ENCODE data around the gene SGTA. TPM values are rescaled to one million over a fixed set of nuclear protein-coding genes. Genes with fewer than 3 reads are reported as not detected.
"Not testable (repeated sequence)": the region's sequence is repeated elsewhere in the genome, so short reads cannot be mapped to it uniquely, and the experiment has no call there.

The SGTA gene
- polyA plus RNA-seq, 12 donors, result 61.4 to 104 (median 75.9) TPM; not detected in 1

DNA sequence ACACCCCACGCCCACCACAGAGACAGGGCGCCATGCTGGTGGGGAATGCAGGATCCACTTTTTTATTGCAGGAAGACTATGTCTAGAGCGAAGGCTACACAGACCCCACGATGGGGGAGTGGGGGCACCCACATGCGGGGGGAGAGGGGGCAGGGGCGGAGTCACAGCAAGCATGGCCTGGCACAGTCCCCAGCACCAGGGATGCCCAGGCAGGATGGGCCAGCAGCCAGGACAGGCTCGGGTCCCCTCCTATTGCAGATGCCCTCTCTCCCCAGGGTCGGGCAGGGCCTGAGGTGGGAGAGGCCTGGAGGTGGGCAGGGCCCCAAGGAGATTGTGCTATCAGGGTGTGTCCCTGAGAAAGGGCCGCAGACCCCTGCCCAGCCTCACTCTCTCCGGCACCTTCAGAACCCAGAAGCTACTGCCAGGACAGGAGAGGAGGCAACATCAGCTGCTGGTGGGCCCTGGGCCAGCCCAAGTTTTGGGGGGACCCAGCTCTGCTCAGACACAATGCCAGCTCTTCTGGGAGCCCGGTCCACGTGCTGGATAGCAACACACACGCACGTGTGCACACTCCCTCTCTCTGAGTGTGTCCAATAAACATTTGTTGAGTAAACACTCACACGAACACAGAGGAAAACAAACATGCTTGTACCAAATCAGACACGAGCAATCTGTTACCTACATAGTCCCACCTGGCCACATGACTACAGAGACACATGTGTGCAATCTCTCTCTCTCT lies 68.4 kb downstream of the SGTA start:
- no peak for DNase-seq

DNA sequence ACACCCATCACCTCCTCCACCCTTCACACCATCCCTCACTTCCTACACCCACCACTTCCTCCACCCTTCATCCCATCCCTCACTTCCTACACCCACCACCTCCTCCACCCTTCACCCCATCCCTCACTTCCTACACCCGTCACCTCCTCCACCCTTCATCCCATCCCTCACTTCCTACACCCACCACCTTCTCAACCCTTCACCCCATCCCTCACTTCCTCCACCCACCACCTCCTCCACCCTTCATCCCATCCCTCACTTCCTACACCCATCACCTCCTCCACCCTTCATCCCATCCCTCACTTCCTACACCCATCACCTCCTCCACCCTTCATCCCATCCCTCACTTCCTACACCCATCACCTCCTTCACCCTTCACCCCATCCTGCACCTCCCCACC lies 69.0 kb downstream of the SGTA start:
- not testable (repeated sequence) for DNase-seq

- not testable (repeated sequence) for DNase-seq
These were observed 69.9 kb downstream of the SGTA start for GRCh38 chr19:2713170-2713569.

DNA sequence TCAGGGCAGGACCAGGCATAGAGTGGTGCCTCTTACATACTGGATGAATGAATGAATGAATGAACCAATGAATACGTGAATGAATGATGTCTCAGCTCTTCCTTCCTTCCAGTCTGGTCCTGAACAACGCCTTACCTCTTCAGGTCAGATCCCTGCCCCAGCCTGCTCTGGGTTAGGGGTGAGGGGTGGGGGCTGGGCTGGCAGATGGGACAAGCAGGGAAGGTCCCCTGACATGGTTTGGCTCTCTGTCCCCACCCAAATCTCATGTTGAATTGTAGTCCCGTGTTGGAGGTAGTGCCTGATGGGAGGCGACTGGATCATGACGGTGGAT lies 71.2 kb downstream of the SGTA start:
- no peak for DNase-seq

DNA sequence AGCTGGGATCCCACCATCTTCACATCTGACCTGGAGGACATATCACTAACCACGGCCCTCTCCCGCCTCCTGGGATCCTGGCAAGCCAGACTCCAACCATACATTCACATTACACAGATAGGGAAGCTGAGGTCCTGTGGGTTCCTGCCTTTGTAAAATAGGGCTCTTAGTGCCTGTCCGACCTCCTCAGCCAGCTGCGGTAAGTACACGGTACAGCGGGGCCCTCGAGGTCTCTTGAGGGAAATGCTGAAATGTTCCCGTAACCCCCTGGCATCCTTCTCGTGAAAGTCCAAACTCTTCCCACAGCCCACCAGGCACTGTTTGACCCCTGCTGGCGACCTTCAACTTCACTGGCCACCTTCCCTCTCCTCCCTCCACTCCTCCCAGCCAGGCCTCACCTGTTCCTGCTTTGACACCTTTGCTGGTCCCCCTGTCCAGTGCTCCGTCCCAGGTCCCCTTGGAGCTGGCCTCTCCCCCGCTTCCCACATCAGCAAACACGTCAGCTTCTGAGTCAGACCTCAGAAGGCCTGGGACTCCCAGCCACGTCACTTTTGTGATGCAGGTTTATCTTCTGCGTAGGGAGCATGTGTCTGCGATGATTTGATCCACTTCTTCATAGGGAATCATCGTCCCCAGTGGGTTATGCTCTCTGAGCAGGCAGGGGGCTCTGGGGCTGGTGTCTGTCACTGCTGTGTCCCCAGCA lies 71.8 kb downstream of the SGTA start:
- DNase-seq, result no peak

GRCh38 chr19:2706251-2706650 lies 76.8 kb downstream of the SGTA start:
- DNase-seq, result no peak

Other genes starting within 250 kb of the SGTA start
- gene GNG7, start 80.6 kb downstream of the SGTA start, polyA plus RNA-seq (ENCODE audit: insufficient read length in 12 of 12), result 1 to 10 TPM in 11 of 12 donors, not detected in 1; 1.4 to 4.5 (median 2.5) TPM
- 1 to 10 TPM in 10 of 12 donors, not detected in 2; 1.1 to 5.9 (median 2.0) TPM for gene DIRAS1, start 61.9 kb downstream of the SGTA start, polyA plus RNA-seq (ENCODE audit: insufficient read length in 12 of 12)
- 10 to 100 TPM in 11 of 12 donors, not detected in 1; 12.4 to 25.5 (median 14.6) TPM for gene SLC39A3, start 43.3 kb downstream of the SGTA start, polyA plus RNA-seq (ENCODE audit: insufficient read length in 12 of 12)
- 10 to 100 TPM in 11 of 12 donors, not detected in 1; 28.9 to 48.0 (median 38.7) TPM for gene THOP1, start 2.2 kb upstream of the SGTA start, polyA plus RNA-seq (ENCODE audit: insufficient read length in 12 of 12)
- 1 to 10 TPM in 11 of 12 donors, not detected in 1; 4.9 to 7.2 (median 6.4) TPM for gene ZNF554, start 36.6 kb upstream of the SGTA start, polyA plus RNA-seq (ENCODE audit: insufficient read length in 12 of 12)
- gene ZNF555, start 58.2 kb upstream of the SGTA start, polyA plus RNA-seq (ENCODE audit: insufficient read length in 12 of 12), result 10 to 100 TPM in 10 of 12 donors, 1 to 10 TPM in 1, not detected in 1; 8.0 to 21.9 (median 14.7) TPM
- gene ZNF556, start 84.1 kb upstream of the SGTA start, polyA plus RNA-seq (ENCODE audit: insufficient read length in 12 of 12), result 100 to 1,000 TPM in 1 of 12 donors, 10 to 100 TPM in 11; 12.9 to 123 (median 47.8) TPM
- gene ZNF57, start 117.7 kb upstream of the SGTA start, polyA plus RNA-seq (ENCODE audit: insufficient read length in 12 of 12), result 10 to 100 TPM in 1 of 12 donors, 1 to 10 TPM in 9, not detected in 2; 2.9 to 11.6 (median 3.5) TPM
- 1 to 10 TPM in 10 of 12 donors, not detected in 2; 3.8 to 8.9 (median 4.8) TPM for gene ZNF77, start 161.7 kb upstream of the SGTA start, polyA plus RNA-seq (ENCODE audit: insufficient read length in 12 of 12)
- gene TLE6, start 194.3 kb upstream of the SGTA start, polyA plus RNA-seq (ENCODE audit: insufficient read length in 12 of 12), result under 1 TPM in 10 of 12 donors, not detected in 2; 0.21 to 0.92 (median 0.63) TPM
- gene TLE2, start 246.0 kb upstream of the SGTA start, polyA plus RNA-seq (ENCODE audit: insufficient read length in 12 of 12), result 100 to 1,000 TPM in 1 of 12 donors, 10 to 100 TPM in 10, not detected in 1; 20.0 to 107 (median 28.4) TPM

All from muscle of arm (tissue), 12 donors.